GM23248 (cell line): ENCODE data around the gene CPVL.

Experiments
- EZH2 ChIP-seq: fragments of 200-600 bp; sonication (generic); IDR thresholded peaks from 2 replicates; pipeline ENCODE4 v1.6.1; 2018; ENCODE audit warnings: antibody characterized with exemption, mild to moderate bottlenecking; ENCODE audit not compliant: insufficient read depth, poor library complexity, severe bottlenecking
- EZH2phosphoT487 ChIP-seq: fragments of 200-600 bp; sonication (generic); IDR thresholded peaks from 2 replicates; pipeline ENCODE4 v1.6.1; 2018; ENCODE audit warnings: antibody characterized with exemption, moderate library complexity, mild to moderate bottlenecking, low read depth; ENCODE audit not compliant: insufficient read depth

DNA sequence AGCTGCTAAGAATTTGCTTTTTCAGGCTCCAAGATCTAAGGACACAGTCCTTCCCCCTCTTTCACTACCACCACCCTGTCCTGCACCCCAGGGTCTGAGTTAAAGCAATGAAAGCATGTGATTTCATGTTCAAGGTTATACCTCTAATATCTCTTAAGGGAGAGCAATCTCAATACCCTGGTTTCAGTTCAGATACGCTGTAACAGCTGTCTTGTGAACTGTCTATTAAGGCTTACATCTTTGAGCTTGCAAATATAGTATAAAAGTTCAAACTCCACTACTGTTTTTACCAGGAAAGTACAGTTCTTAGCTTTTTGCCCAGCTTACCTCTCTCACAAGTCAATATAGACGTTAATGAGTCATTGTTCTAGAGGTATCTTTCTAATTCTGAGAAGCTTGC lies 2.6 kb downstream of the CPVL start:
- no peak for TF ChIP-seq EZH2
- no peak for TF ChIP-seq EZH2phosphoT487
